C4-2B (cell line): ENCODE data around the gene RNH1.

ENCODE experiments used
- H3K27ac ChIP-seq: fragments of 450-650 bp; 2 replicates; pipeline ENCODE4 v1.5.1; 2017
- ZFX ChIP-seq: fragments of 450-650 bp; IDR thresholded peaks from 2 replicates; pipeline ENCODE4 v1.6.1; 2017
- TF ChIP-seq, protein P1 (sequence below): fragments of 450-650 bp; conservative IDR thresholded peaks from 2 replicates; pipeline ENCODE4 v1.5.1; 2017; ENCODE audit warnings: mild to moderate bottlenecking

The RNH1 gene

DNA sequence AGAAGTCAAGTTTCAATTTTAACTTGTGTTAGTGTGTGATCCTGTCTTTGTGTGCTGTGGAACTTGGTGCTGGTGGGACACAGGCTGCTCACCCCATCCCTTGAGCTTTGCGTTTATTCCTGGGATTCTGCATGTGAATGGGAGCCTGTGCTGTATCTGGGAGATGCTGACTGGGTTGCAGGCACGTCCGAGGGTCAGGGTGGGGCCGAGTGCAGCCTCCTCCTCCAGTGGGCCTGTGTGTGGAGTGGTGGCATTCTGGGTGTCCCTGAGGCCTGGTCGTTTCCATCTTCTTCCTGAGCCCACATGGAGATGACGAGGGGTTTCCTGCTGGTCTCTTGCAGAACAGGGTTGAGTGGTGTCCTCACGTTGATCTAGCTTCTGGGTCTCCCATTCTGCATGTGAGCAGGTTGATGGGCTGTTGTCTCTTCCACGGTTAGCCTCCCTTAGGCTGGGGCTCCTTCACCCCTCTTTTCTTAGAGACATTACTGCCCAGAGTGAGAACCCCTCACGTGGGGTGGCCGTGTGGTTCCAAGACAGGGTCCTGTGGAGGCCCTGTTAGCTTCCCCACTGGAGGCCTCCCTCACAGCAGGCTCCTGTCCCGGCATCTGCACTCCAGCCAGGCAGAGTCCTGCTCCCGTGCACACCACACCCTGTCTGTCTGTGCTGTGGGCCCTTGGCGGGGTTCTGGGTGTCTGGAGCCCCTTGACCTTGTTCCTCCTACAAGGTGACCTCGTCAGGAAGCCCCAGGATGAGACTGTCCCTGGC lies 52.1 kb downstream of the RNH1 start:
- no peak overlapping the region for H3K27ac ChIP-seq
- no peak for TF ChIP-seq ZFX
- TF ChIP-seq, protein P1, sequence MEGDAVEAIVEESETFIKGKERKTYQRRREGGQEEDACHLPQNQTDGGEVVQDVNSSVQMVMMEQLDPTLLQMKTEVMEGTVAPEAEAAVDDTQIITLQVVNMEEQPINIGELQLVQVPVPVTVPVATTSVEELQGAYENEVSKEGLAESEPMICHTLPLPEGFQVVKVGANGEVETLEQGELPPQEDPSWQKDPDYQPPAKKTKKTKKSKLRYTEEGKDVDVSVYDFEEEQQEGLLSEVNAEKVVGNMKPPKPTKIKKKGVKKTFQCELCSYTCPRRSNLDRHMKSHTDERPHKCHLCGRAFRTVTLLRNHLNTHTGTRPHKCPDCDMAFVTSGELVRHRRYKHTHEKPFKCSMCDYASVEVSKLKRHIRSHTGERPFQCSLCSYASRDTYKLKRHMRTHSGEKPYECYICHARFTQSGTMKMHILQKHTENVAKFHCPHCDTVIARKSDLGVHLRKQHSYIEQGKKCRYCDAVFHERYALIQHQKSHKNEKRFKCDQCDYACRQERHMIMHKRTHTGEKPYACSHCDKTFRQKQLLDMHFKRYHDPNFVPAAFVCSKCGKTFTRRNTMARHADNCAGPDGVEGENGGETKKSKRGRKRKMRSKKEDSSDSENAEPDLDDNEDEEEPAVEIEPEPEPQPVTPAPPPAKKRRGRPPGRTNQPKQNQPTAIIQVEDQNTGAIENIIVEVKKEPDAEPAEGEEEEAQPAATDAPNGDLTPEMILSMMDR, result no peak

- H3K27ac ChIP-seq, result no peak overlapping the region
- TF ChIP-seq ZFX, result no peak
- TF ChIP-seq, protein P1, result no peak
These were observed 53.0 kb downstream of the RNH1 start for GRCh38 chr11:454043-454442.

- no peak overlapping the region for H3K27ac ChIP-seq
- TF ChIP-seq, protein P1, result no peak
- TF ChIP-seq ZFX, result no peak
These were observed 53.5 kb downstream of the RNH1 start for GRCh38 chr11:453564-453963.

DNA sequence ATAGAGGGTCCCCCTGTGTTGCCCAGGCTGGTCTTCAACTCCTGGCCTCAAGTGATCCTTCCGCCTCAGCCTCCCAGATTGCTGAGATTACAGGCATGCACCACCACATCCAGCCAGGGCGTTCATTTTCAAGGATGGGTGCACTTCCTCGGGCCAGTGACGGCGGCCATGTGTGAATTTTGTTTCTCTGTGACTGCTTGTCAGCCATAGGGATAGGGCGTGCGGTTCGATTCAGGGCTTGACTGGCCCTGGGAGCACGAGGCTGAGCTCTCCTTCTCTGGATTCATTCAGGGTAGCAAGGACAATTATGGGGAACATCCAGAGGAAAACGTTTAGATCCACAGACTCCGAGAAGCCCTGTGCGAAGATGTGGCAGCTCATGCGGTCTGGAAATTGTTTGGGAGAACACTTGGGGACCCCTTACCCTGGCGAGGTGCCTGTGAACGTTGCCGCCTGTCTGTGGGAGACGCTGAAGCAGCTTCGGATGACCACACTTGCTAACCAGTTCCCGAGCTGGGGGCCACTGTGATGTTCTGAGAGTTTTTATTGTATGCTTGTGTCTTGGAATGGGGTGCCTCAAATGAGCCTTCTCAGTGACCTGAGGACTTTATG lies 54.0 kb downstream of the RNH1 start:
- no peak overlapping the region for H3K27ac ChIP-seq
- no peak for TF ChIP-seq ZFX
- TF ChIP-seq, protein P1, result no peak

GRCh38 chr11:452203-452744 lies 54.8 kb downstream of the RNH1 start:
- TF ChIP-seq, protein P1, result no peak
- TF ChIP-seq ZFX, result no peak
- no peak overlapping the region for H3K27ac ChIP-seq

GRCh38 chr11:451738-452137 lies 55.3 kb downstream of the RNH1 start:
- peak overlapping the region; percentile 85; the same call in 1 of the 2 replicates for H3K27ac ChIP-seq
- TF ChIP-seq, protein P1, result no peak
- no peak for TF ChIP-seq ZFX

DNA sequence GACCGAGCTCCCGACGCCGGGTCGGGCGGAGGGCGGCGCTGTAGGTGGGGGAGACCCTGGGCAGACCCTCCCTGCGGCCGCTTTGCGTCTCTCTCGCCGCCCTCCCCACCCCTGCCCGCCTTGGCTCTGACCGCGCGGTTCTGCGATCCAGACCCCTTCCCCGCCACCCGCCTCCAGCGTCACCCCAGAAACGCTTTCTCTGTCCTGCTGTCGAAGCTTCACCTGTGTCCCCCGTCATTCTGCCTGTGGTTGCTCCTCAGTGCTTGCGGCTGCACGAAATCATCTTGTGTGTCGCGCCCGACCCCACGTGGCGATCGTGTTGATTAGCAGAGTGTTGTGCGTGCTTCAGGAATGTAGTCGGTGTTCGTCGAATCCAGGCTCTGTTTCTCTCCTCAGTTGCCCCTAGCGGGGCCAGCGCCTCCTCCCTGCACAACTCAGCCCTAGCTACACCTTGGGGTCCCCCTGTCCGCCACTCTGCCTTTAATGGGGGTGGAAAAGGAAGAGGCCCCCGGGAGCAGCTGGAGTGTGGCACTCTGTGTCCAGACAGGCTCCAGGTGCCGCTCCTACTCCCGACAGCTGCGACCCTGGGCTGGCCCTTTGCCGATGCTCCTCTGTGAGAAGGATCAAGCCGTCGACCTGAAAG lies 56.1 kb downstream of the RNH1 start:
- TF ChIP-seq ZFX, result no peak
- TF ChIP-seq, protein P1, result no peak; the same call in 1 of the 2 replicates
- peak overlapping the region; percentile 85 for H3K27ac ChIP-seq
